ENCODE measurements around the gene OSBPL2. TPM values are rescaled to one million over a fixed set of nuclear protein-coding genes. Genes with fewer than 3 reads are reported as not detected.

The OSBPL2 gene
- total RNA-seq, 1 donor from 2014 or later: 28.4 TPM

GRCh38 chr20:62301111-62301668, 62.9 kb downstream of the OSBPL2 start:
- Histone ChIP-seq H3K79me2 (ENCODE audit: low read depth) (peaks cover 32% of the 10 kb centered on the region), H3K9ac (no peak overlapping the region), H4K20me1 (ENCODE audit: low read depth) (peaks cover 31% of the 10 kb centered on the region), H3F3A (ENCODE audit: low read depth) (peaks cover 25% of the 10 kb centered on the region), H3K9me3 (ENCODE audit: low read depth) (no peaks in the 10 kb centered on the region), H3K4me1 (peaks cover 7% of the 10 kb centered on the region), H3K4me3 (no peak overlapping the region), H3K36me3 (no peaks in the 10 kb centered on the region), H3K27me3 (no peaks in the 10 kb centered on the region), H3K27ac (no peak overlapping the region), H3K4me2 (no peak overlapping the region), H2AFZ (replicated peaks) (no peak overlapping the region)
- Mint-ChIP-seq H3K4me3 (peak overlapping the region; percentile 88), H3K27ac (no peak overlapping the region), H3K4me1 (peaks cover 13% of the 10 kb centered on the region), H3K36me3 (peaks cover 9% of the 10 kb centered on the region), H3K9me3 (no peaks in the 10 kb centered on the region), H3K27me3 (ENCODE audit: insufficient read depth, low read depth) (peaks cover 2% of the 10 kb centered on the region)
- no peak for TF ChIP-seq EZH2 (IDR thresholded peaks at IDR 0.05)
- TF ChIP-seq, protein P1, sequence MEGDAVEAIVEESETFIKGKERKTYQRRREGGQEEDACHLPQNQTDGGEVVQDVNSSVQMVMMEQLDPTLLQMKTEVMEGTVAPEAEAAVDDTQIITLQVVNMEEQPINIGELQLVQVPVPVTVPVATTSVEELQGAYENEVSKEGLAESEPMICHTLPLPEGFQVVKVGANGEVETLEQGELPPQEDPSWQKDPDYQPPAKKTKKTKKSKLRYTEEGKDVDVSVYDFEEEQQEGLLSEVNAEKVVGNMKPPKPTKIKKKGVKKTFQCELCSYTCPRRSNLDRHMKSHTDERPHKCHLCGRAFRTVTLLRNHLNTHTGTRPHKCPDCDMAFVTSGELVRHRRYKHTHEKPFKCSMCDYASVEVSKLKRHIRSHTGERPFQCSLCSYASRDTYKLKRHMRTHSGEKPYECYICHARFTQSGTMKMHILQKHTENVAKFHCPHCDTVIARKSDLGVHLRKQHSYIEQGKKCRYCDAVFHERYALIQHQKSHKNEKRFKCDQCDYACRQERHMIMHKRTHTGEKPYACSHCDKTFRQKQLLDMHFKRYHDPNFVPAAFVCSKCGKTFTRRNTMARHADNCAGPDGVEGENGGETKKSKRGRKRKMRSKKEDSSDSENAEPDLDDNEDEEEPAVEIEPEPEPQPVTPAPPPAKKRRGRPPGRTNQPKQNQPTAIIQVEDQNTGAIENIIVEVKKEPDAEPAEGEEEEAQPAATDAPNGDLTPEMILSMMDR (IDR thresholded peaks at IDR 0.05): no peak
- no peak for DNase-seq (ENCODE audit: low spot score)

- Mint-ChIP-seq H3K9me3 (no peaks in the 10 kb centered on the region), H3K36me3 (peaks cover 9% of the 10 kb centered on the region)
- peak overlapping the region; percentile 83 for H2AFZ ChIP-seq (replicated peaks)
These were observed 63.5 kb downstream of the OSBPL2 start for GRCh38 chr20:62301773-62302340.

GRCh38 chr20:62302341-62303061, 64.2 kb downstream of the OSBPL2 start, which contains the start of gene ADRM1:
TSS of gene ADRM1 (plus strand) at chr20:62302997. CDS start at chr20:62303569, 572 bp downstream.
- H3K9ac ChIP-seq: peak within 1 kb of the TSS; percentile 73
- TF ChIP-seq, protein P1 (IDR thresholded peaks at IDR 0.05): peak; percentile 90
- no peak for TF ChIP-seq EZH2phosphoT487 (IDR thresholded peaks at IDR 0.05)
- peaks cover 2% of the 10 kb centered on the region for H3K27me3 Mint-ChIP-seq (ENCODE audit: insufficient read depth, low read depth)
- H3K4me1 ChIP-seq: peaks cover 7% of the 10 kb centered on the region
- H3K27ac Mint-ChIP-seq: peak within 1 kb of the TSS; percentile 92
- H3K4me3 ChIP-seq: peak within 1 kb of the TSS; percentile 77
- peaks cover 13% of the 10 kb centered on the region for H3K4me1 Mint-ChIP-seq
- no peaks in the 10 kb centered on the region for H3K9me3 ChIP-seq (ENCODE audit: low read depth)
- peak; percentile 99 for DNase-seq (ENCODE audit: low spot score)
- H3K27me3 ChIP-seq: no peaks in the 10 kb centered on the region
- H2AFZ ChIP-seq (replicated peaks): peak within 1 kb of the TSS; percentile 83
- peaks cover 25% of the 10 kb centered on the region for H3F3A ChIP-seq (ENCODE audit: low read depth)
- H3K36me3 Mint-ChIP-seq: peaks cover 9% of the 10 kb centered on the region
- H3K36me3 ChIP-seq: no peaks in the 10 kb centered on the region
- H4K20me1 ChIP-seq (ENCODE audit: low read depth): peaks cover 29% of the 10 kb centered on the region
- H3K79me2 ChIP-seq (ENCODE audit: low read depth): peaks cover 32% of the 10 kb centered on the region
- peak within 1 kb of the TSS; percentile 95 for H3K4me2 ChIP-seq
- no peaks in the 10 kb centered on the region for H3K9me3 Mint-ChIP-seq
- H3K4me3 Mint-ChIP-seq: peak within 1 kb of the TSS; percentile 93
- peak within 1 kb of the TSS; percentile 77 for H3K27ac ChIP-seq

More at GRCh38 chr20:62301773-62302340, 63.5 kb downstream of the OSBPL2 start:
- Mint-ChIP-seq H3K27me3 (ENCODE audit: insufficient read depth, low read depth) (peaks cover 2% of the 10 kb centered on the region), H3K27ac (peak overlapping the region; percentile 66), H3K4me3 (peak overlapping the region; percentile 88), H3K4me1 (peaks cover 13% of the 10 kb centered on the region)
- Histone ChIP-seq H3K9me3 (ENCODE audit: low read depth) (no peaks in the 10 kb centered on the region), H3K36me3 (no peaks in the 10 kb centered on the region), H3K27me3 (no peaks in the 10 kb centered on the region), H3K4me3 (peak overlapping the region; percentile 66), H3K4me1 (peaks cover 7% of the 10 kb centered on the region), H4K20me1 (ENCODE audit: low read depth) (peaks cover 31% of the 10 kb centered on the region), H3K27ac (peak overlapping the region; percentile 77), H3K79me2 (ENCODE audit: low read depth) (peaks cover 32% of the 10 kb centered on the region), H3F3A (ENCODE audit: low read depth) (peaks cover 25% of the 10 kb centered on the region), H3K4me2 (peak overlapping the region; percentile 80), H3K9ac (no peak overlapping the region)
- TF ChIP-seq, protein P1 (IDR thresholded peaks at IDR 0.05): peak; percentile 75
- no peak for TF ChIP-seq EZH2phosphoT487 (IDR thresholded peaks at IDR 0.05)
- peak; percentile 97 for DNase-seq (ENCODE audit: low spot score)

All from neural progenitor cell (in vitro differentiated cells).